A673 (cell line): ENCODE data around the gene DACT2.

Source experiments
- CTCF ChIP-seq: fragments of 300-800, 200-600 bp; sonication (generic); conservative IDR thresholded peaks from 2 replicates; pipeline ENCODE4 v1.5.1; 2017; ENCODE audit warnings: low read depth, mild to moderate bottlenecking, antibody characterized with exemption, low read length, moderate library complexity, mixed read lengths
- EZH2 ChIP-seq: fragments of 200-600 bp; sonication (generic); IDR thresholded peaks from 2 replicates; pipeline ENCODE4 v1.6.1; 2017; ENCODE audit warnings: borderline replicate concordance, low read depth, mild to moderate bottlenecking, mixed read lengths, antibody characterized with exemption, low read length; ENCODE audit not compliant: poor library complexity, severe bottlenecking

GRCh38 chr6:168309997-168310396 lies 9.6 kb downstream of the DACT2 start:
- TF ChIP-seq CTCF = no peak
- no peak for TF ChIP-seq EZH2
